ENCODE results near the gene SETD3.

Gene SETD3

GRCh38 chr14:99516156-99516870, 35.7 kb upstream of the SETD3 start:
- no peak for DNase-seq

- DNase-seq, result no peak
Measured at GRCh38 chr14:99515301-99516155, 34.9 kb upstream of the SETD3 start.

- DNase-seq, result no peak
Measured at GRCh38 chr14:99514552-99515300, 34.1 kb upstream of the SETD3 start.

- no peak for DNase-seq
Measured at GRCh38 chr14:99513946-99514551, 33.4 kb upstream of the SETD3 start.

GRCh38 chr14:99513183-99513694, 32.6 kb upstream of the SETD3 start:
- DNase-seq, result no peak

- no peak for DNase-seq
Measured at GRCh38 chr14:99512571-99513182, 32.0 kb upstream of the SETD3 start.

- no peak for DNase-seq
Measured at GRCh38 chr14:99512110-99512449, 31.4 kb upstream of the SETD3 start.

- no peak for DNase-seq
Measured at GRCh38 chr14:99511421-99512109, 30.9 kb upstream of the SETD3 start.

GRCh38 chr14:99510556-99511139, 30.0 kb upstream of the SETD3 start:
- DNase-seq, result no peak

- no peak for DNase-seq
Measured at GRCh38 chr14:99509871-99510555, 29.4 kb upstream of the SETD3 start.

GRCh38 chr14:99508896-99509629, 28.4 kb upstream of the SETD3 start:
- DNase-seq, result no peak

GRCh38 chr14:99507860-99508640, 27.4 kb upstream of the SETD3 start:
- DNase-seq, result no peak

GRCh38 chr14:99506276-99506675, 25.6 kb upstream of the SETD3 start:
- DNase-seq, result no peak

GRCh38 chr14:99505089-99505488, 24.4 kb upstream of the SETD3 start:
- DNase-seq, result no peak

GRCh38 chr14:99503848-99504453, 23.3 kb upstream of the SETD3 start:
- no peak for DNase-seq

- DNase-seq, result no peak
Measured at GRCh38 chr14:99502989-99503421, 22.3 kb upstream of the SETD3 start.

GRCh38 chr14:99497894-99498293, 17.2 kb upstream of the SETD3 start:
- no peak for DNase-seq

- DNase-seq, result no peak
Measured at GRCh38 chr14:99497341-99497740, 16.7 kb upstream of the SETD3 start.

- DNase-seq, result no peak
Measured at GRCh38 chr14:99484106-99484505, 3.4 kb upstream of the SETD3 start.
